ENCODE measurements around the gene EMID1. TPM values are rescaled to one million over a fixed set of nuclear protein-coding genes. Genes with fewer than 3 reads are reported as not detected.

Gene EMID1
- under 0.01 and 3.5 TPM in 2 replicates for total RNA-seq

DNA sequence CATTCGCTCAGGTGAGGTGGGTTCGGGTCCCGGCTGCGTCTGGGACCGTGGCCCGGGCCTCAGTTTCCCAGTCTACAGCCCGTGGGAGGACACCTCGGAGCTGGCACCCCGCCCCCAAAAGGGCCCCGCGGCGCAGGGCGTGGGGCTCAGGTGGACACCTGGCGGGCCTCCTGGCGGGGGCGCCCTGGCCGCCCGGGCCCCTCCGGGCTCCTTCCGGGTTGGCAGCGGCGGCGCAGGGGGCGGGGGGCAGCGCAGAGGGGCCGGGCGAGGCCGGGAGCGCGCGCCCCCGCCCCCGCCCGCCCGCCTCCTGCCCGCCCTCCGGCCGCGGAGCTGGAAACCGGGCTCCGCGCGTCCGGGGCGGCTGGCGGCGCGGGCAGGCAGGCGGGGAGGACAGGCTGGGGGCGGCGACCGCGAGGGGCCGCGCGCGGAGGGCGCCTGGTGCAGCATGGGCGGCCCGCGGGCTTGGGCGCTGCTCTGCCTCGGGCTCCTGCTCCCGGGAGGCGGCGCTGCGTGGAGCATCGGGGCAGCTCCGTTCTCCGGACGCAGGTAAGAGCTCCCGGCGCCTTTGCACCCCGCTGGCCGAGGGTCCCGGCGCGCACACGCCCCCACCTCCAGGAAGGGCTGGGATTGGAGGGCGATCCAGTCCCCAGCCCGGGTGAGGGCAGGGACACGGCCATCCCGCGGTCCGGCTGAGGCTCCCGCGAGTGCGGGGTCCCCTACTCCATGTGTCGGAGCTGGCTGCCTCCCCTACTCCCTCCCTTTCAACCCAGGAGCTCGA lies at the start of gene EMID1:
Gene EMID1 (plus strand): TSS at position 303 of the 778 bp plus-strand sequence. CDS start 143 bp downstream, at position 446.

DNA sequence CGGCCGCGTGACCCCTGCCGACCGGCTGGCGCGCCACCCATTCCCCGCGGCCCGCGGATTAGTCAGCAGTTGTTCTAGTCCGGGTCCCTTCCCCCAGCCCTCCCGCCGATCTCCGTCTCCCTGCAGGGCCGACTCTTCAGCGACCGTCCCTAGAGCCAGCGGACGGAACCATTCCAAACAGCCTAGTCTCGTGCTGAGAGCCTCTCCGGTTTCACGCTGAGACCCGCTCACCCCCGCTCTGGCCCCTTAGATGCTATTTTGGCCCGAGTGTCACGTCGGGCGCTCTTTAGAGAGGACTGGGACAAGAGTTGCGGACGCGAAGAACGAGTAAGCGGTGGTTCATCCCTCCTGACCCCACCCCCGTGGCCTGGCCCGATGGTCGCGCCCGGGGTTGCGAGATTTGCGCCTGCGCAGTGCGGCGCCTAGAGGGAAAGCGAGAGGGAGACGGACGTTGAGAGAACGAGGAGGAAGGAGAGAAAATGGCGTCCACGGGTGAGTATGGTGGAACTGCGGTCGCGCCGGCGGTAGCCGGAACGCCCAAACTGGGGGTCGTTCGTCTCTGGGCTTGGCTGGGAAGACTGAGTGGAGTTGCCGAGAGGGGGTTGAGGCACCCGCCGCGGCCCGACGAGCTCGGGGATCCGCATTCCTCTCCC lies 62.3 kb downstream of the EMID1 start, which contains the start of the genes EWSR1 and RHBDD3:
Gene EWSR1 (plus strand): TSS at position 411 of the 653 bp plus-strand sequence. CDS start 69 bp downstream, at position 480.
Gene RHBDD3 (minus strand): TSS at position 124 of the 653 bp plus-strand sequence. CDS start 2,355 bp downstream, outside the sequence.

DNA sequence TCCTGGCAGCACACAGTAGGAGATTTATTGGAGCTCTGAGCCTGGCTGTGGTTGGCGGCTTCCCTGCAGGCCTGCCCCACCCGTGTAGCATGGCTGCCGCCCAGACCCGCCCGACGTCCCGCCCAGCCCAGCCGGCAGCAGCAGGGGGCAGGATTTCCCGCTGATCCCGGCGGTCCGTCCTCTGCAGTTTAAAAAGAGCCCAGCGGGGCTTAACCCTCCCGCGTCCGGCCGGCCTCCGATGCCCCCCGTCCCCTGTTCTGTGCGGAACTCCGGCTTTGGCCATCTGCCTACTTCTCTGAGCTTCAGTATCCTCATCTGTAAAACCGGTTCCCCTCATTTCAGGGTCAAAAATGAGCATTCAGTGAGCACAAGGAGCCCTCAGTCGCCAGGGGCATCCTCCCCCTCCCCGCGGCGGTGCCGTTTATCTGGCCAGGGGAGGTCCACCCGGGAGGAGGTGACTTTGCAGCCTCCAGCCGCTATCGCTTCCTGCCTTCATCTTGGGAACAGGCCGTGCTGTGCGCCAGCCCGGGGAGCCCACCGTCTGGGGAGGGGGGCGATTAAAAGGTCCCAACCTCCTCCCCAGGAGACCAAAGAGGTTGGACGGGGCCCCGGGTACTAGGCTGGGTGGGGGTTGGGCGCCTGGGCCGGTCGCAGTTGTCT lies 100.6 kb downstream of the EMID1 start, which contains the start of gene GAS2L1:
Gene GAS2L1 (plus strand): TSS at position 476 of the 660 bp plus-strand sequence. CDS start 1,456 bp downstream, outside the sequence.

Other genes with a start within 250 kb of the EMID1 start
- gene C22orf31, start 144.1 kb upstream of the EMID1 start, total RNA-seq, result not detected in 2 replicates
- 0.16 and 0.38 TPM in 2 replicates for gene KREMEN1, start 132.9 kb upstream of the EMID1 start, total RNA-seq
- gene RHBDD3, start 62.1 kb downstream of the EMID1 start, total RNA-seq, result 12.1 and 20.0 TPM in 2 replicates
- 109 and 136 TPM in 2 replicates for gene EWSR1, start 62.4 kb downstream of the EMID1 start, total RNA-seq
- 14.9 and 26.6 TPM in 2 replicates for gene GAS2L1, start 100.8 kb downstream of the EMID1 start, total RNA-seq
- 0.16 and 0.25 TPM in 2 replicates for gene RASL10A, start 109.8 kb downstream of the EMID1 start, total RNA-seq
- 103 and 182 TPM in 2 replicates for gene AP1B1, start 182.7 kb downstream of the EMID1 start, total RNA-seq
- not detected in 2 replicates for gene RFPL1, start 232.7 kb downstream of the EMID1 start, total RNA-seq

Data from bladder microvascular endothelial cell (primary cell).